IPS-20b (cell line): ENCODE results near the gene SLFNL1.

Source experiments
- H3K27ac ChIP-seq: one replicate; pipeline ENCODE4 v1.5.1; 2013; ENCODE audit warnings: low read length
- H3K27me3 ChIP-seq: 2 replicates; pipeline ENCODE4 v1.6.1; 2013; ENCODE audit warnings: mild to moderate bottlenecking, low read length, inconsistent platforms; ENCODE audit not compliant: insufficient read depth
- H3K36me3 ChIP-seq: 2 replicates; pipeline ENCODE4 v1.6.1; 2013; ENCODE audit warnings: low read depth, mild to moderate bottlenecking, inconsistent platforms, low read length, moderate library complexity; ENCODE audit not compliant: insufficient read depth
- H3K4me1 ChIP-seq: 2 replicates; pipeline ENCODE4 v1.6.1; 2013; ENCODE audit warnings: mild to moderate bottlenecking, control low read depth, inconsistent platforms, low read length, moderate library complexity; ENCODE audit not compliant: insufficient read depth
- H3K4me3 ChIP-seq: 2 replicates; pipeline ENCODE4 v1.5.1; 2013; ENCODE audit warnings: mild to moderate bottlenecking, low read length, inconsistent platforms
- H3K9ac ChIP-seq: 2 replicates; pipeline ENCODE4 v1.6.1; 2013; ENCODE audit warnings: low read depth, mild to moderate bottlenecking, inconsistent platforms, low read length, moderate library complexity
- H3K9me3 ChIP-seq: 2 replicates; pipeline ENCODE4 v1.6.1; 2013; ENCODE audit warnings: mild to moderate bottlenecking, low read depth, low read length, inconsistent platforms; ENCODE audit not compliant: insufficient read depth

SLFNL1 gene

GRCh38 chr1:41021526-41022308 lies at the start of gene SLFNL1:
TSS of gene SLFNL1 (minus strand) at chr1:41021725. CDS start at chr1:41020660, 1,065 bp downstream.
- no peak within 1 kb of the TSS; the same call in 1 of the 2 replicates for H3K9ac ChIP-seq
- no peaks in the 10 kb centered on the region for H3K9me3 ChIP-seq
- peaks cover 4% of the 10 kb centered on the region; the same call in 1 of the 2 replicates for H3K4me1 ChIP-seq
- peaks cover 26% of the 10 kb centered on the region for H3K36me3 ChIP-seq
- no peak within 1 kb of the TSS for H3K27ac ChIP-seq
- peaks cover 35% of the 10 kb centered on the region; the same call in 1 of the 2 replicates for H3K27me3 ChIP-seq
- no peak within 1 kb of the TSS for H3K4me3 ChIP-seq

GRCh38 chr1:41056907-41057306 lies 35.4 kb upstream of the SLFNL1 start:
- Histone ChIP-seq H3K9me3 (no peaks in the 10 kb centered on the region), H3K27me3 (no peaks in the 10 kb centered on the region), H3K9ac (no peak overlapping the region), H3K36me3 (0 out of 2 replicates have a peak, but pooled peaks cover 5% of the 10 kb centered on the region), H3K4me1 (no peaks in the 10 kb centered on the region), H3K4me3 (no peak overlapping the region), H3K27ac (no peak overlapping the region)

- Histone ChIP-seq H3K27me3 (no peaks in the 10 kb centered on the region), H3K27ac (no peak overlapping the region), H3K4me3 (no peak overlapping the region), H3K9me3 (no peaks in the 10 kb centered on the region), H3K4me1 (no peaks in the 10 kb centered on the region), H3K9ac (no peak overlapping the region), H3K36me3 (no peaks in the 10 kb centered on the region)
These were observed 31.8 kb upstream of the SLFNL1 start for GRCh38 chr1:41053316-41053715.

GRCh38 chr1:41051022-41051421 lies 29.5 kb upstream of the SLFNL1 start:
- Histone ChIP-seq H3K27me3 (no peaks in the 10 kb centered on the region), H3K9ac (no peak overlapping the region), H3K4me1 (no peaks in the 10 kb centered on the region), H3K27ac (no peak overlapping the region), H3K36me3 (peaks cover 8% of the 10 kb centered on the region; the same call in 1 of the 2 replicates), H3K9me3 (no peaks in the 10 kb centered on the region), H3K4me3 (no peak overlapping the region)

- Histone ChIP-seq H3K27me3 (no peaks in the 10 kb centered on the region), H3K9ac (no peak overlapping the region), H3K9me3 (no peaks in the 10 kb centered on the region), H3K27ac (no peak overlapping the region), H3K4me1 (no peaks in the 10 kb centered on the region; the same call in 1 of the 2 replicates), H3K4me3 (no peak overlapping the region), H3K36me3 (peaks cover 15% of the 10 kb centered on the region; the same call in 1 of the 2 replicates)
These were observed 27.0 kb upstream of the SLFNL1 start for GRCh38 chr1:41048540-41048939.

- no peaks in the 10 kb centered on the region for H3K27me3 ChIP-seq
- peaks cover 15% of the 10 kb centered on the region; the same call in 1 of the 2 replicates for H3K36me3 ChIP-seq
- H3K4me3 ChIP-seq, result no peak overlapping the region
- H3K27ac ChIP-seq, result no peak overlapping the region
- H3K4me1 ChIP-seq, result no peaks in the 10 kb centered on the region; the same call in 1 of the 2 replicates
- H3K9ac ChIP-seq, result no peak overlapping the region
- H3K9me3 ChIP-seq, result no peaks in the 10 kb centered on the region
These were observed 24.8 kb upstream of the SLFNL1 start for GRCh38 chr1:41046347-41046775.

GRCh38 chr1:41045740-41046139 lies 24.2 kb upstream of the SLFNL1 start:
- Histone ChIP-seq H3K27ac (no peak overlapping the region), H3K4me3 (no peak overlapping the region), H3K9ac (no peak overlapping the region), H3K27me3 (no peaks in the 10 kb centered on the region), H3K4me1 (no peaks in the 10 kb centered on the region; the same call in 1 of the 2 replicates), H3K9me3 (no peaks in the 10 kb centered on the region), H3K36me3 (peaks cover 15% of the 10 kb centered on the region; the same call in 1 of the 2 replicates)

DNA sequence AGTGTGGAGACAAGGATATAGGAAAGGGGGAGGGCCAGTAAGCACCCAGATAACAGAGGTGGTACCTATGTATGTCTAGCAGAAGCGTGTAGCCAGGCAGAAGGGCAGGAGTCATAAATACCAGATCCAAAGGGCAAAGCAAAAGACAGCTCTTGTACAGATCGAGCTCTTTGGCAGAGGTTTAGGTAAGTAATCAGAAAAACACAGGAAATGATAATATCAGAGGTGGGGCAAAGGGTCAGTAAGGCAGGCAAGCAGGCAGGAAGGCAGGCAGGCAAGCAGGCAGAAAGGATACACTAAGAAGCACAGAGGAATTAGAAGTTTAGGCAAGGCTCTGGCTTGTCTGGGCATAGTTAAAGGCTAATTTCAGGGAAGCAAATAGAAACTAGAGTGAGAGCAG lies 22.7 kb upstream of the SLFNL1 start:
- Histone ChIP-seq H3K4me3 (no peak overlapping the region), H3K9me3 (no peaks in the 10 kb centered on the region), H3K27ac (no peak overlapping the region), H3K27me3 (no peaks in the 10 kb centered on the region), H3K4me1 (no peaks in the 10 kb centered on the region; the same call in 1 of the 2 replicates), H3K36me3 (peaks cover 15% of the 10 kb centered on the region; the same call in 1 of the 2 replicates), H3K9ac (no peak overlapping the region)

- no peak overlapping the region for H3K4me3 ChIP-seq
These were observed 20.2 kb upstream of the SLFNL1 start for GRCh38 chr1:41041614-41042270.

GRCh38 chr1:41038110-41038509 lies 16.6 kb upstream of the SLFNL1 start:
- Histone ChIP-seq H3K36me3 (peaks cover 23% of the 10 kb centered on the region; the same call in 1 of the 2 replicates), H3K4me1 (no peaks in the 10 kb centered on the region), H3K27ac (no peak overlapping the region), H3K9ac (no peak overlapping the region), H3K4me3 (no peak overlapping the region), H3K9me3 (no peaks in the 10 kb centered on the region), H3K27me3 (no peaks in the 10 kb centered on the region)

More at GRCh38 chr1:41041614-41042270, 20.2 kb upstream of the SLFNL1 start:
- H3K4me1 ChIP-seq, result no peaks in the 10 kb centered on the region; the same call in 1 of the 2 replicates
- H3K9ac ChIP-seq, result no peak overlapping the region
- H3K36me3 ChIP-seq, result peaks cover 23% of the 10 kb centered on the region; the same call in 1 of the 2 replicates
- no peaks in the 10 kb centered on the region for H3K27me3 ChIP-seq
- H3K27ac ChIP-seq, result no peak overlapping the region
- no peaks in the 10 kb centered on the region for H3K9me3 ChIP-seq

DNA sequence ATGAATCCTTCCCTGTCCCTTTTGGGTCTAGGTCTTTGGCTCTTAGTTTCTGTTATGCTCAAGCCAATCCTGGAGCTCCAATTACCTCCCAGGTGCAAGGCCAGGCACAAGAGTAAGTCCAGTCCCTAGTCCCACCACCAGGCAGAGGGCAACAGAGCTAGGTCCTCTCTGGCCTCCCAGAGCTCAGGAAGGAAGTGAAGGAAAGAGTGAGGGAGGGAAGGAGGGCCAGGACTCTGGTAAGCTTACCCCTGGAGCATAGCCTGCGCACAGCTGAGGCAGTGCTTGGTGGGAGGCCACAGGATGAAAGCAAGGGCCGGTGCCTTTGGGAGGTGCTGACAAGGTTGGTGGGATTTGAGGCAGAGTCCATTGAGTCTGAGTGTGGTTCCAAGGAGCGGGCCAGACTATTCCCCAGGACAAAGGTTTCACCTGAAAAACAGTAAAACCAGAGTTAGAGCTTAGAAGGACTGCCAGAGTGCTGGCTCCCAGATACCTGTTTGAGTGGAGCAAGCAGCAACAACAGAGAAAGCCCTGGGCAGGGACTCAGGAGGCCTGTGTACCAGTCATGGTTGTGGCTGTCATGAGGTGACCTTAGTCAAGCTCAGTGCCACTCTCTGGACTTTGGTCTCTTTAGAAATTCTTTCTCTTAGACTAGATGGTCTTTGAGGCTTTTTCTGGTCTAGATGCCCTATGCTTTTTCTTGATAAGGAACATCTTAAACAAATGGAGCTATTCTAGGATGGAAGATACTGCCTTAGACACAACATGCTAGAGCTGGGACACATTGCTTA lies 15.8 kb upstream of the SLFNL1 start:
- Histone ChIP-seq H3K9ac (no peak overlapping the region), H3K4me1 (no peaks in the 10 kb centered on the region), H3K27me3 (no peaks in the 10 kb centered on the region), H3K4me3 (no peak overlapping the region), H3K27ac (no peak overlapping the region), H3K9me3 (no peaks in the 10 kb centered on the region), H3K36me3 (peaks cover 23% of the 10 kb centered on the region; the same call in 1 of the 2 replicates)
